Ishikawa (cell line): ENCODE data around the gene MRPL36.

Source experiments
- CREB1 ChIP-seq: IDR thresholded peaks from 2 replicates; pipeline ENCODE4 v1.6.1; 2012; ENCODE audit warnings: low read depth
- EP300 ChIP-seq: IDR thresholded peaks from 2 replicates; pipeline ENCODE4 v1.6.1; 2012; ENCODE audit warnings: borderline replicate concordance
- FOXM1 ChIP-seq: IDR thresholded peaks from 2 replicates; pipeline ENCODE4 v1.6.1; 2012; ENCODE audit warnings: low read depth, borderline replicate concordance
- RAD21 ChIP-seq: IDR thresholded peaks from 2 replicates; pipeline ENCODE4 v1.6.1; 2012; ENCODE audit warnings: low read depth
- TEAD4 ChIP-seq: IDR thresholded peaks from 2 replicates; pipeline ENCODE4 v1.6.1; 2012

GRCh38 chr5:1847056-1847455, 47.4 kb upstream of the MRPL36 start:
- no peak for TF ChIP-seq FOXM1
- no peak for TF ChIP-seq RAD21
- TF ChIP-seq TEAD4: no peak
- TF ChIP-seq EP300: no peak
- TF ChIP-seq CREB1: no peak
